Hepatocyte (in vitro differentiated cells): Measurements from ENCODE around the gene PPARA.

ENCODE experiments used
- CTCF ChIP-seq: fragments of 200-600 bp; sonication (generic); IDR thresholded peaks from 2 replicates; pipeline ENCODE4 v1.5.1; 2016; ENCODE audit warnings: antibody characterized with exemption, mild to moderate bottlenecking; ENCODE audit not compliant: poor library complexity
- EZH2 ChIP-seq: fragments of 200-600 bp; sonication (generic); IDR thresholded peaks from 2 replicates; pipeline ENCODE4 v1.6.1; 2016; ENCODE audit warnings: antibody characterized with exemption, mild to moderate bottlenecking, borderline replicate concordance
- EZH2phosphoT487 ChIP-seq: fragments of 200-600 bp; sonication (generic); IDR thresholded peaks from one replicate; pipeline ENCODE4 v1.6.1; 2018; ENCODE audit warnings: antibody characterized with exemption, mild to moderate bottlenecking, low read depth, moderate library complexity; ENCODE audit not compliant: unreplicated experiment, severe bottlenecking

- TF ChIP-seq CTCF (no peak), EZH2phosphoT487 (no peak), EZH2 (no peak)
Measured at GRCh38 chr22:46150034-46150654, at the start of gene PPARA.
